NT2/D1 (cell line): Measurements from ENCODE around the gene CMKLR1.

Source experiments
- YY1 ChIP-seq: IDR thresholded peaks from 2 replicates; pipeline ENCODE4 v1.6.1; 2011; ENCODE audit not compliant: insufficient read length, insufficient read depth
- ZNF274 ChIP-seq: IDR thresholded peaks from 2 replicates; pipeline ENCODE4 v1.6.1; 2011; ENCODE audit warnings: mild to moderate bottlenecking, low read depth, low read length

GRCh38 chr12:108267450-108267849 lies 71.7 kb downstream of the CMKLR1 start:
- no peak for TF ChIP-seq ZNF274
- TF ChIP-seq YY1, result no peak
